ENCODE measurements around the gene CYREN. TPM values are rescaled to one million over a fixed set of nuclear protein-coding genes. Genes with fewer than 3 reads are reported as not detected.

The CYREN gene
- total RNA-seq, 1 donor from 2014 or later = 26.9 TPM

- Histone ChIP-seq H3K79me2 (ENCODE audit: low read depth) (no peaks in the 10 kb centered on the region), H3F3A (ENCODE audit: low read depth) (peaks cover 13% of the 10 kb centered on the region), H3K9me3 (ENCODE audit: low read depth) (peaks cover 8% of the 10 kb centered on the region), H2AFZ (replicated peaks) (no peak overlapping the region), H3K27ac (no peak overlapping the region), H3K4me1 (peaks cover 11% of the 10 kb centered on the region), H3K4me2 (peak overlapping the region; percentile 49), H3K27me3 (no peaks in the 10 kb centered on the region), H3K4me3 (no peak overlapping the region), H4K20me1 (ENCODE audit: low read depth) (no peaks in the 10 kb centered on the region), H3K36me3 (no peaks in the 10 kb centered on the region), H3K9ac (no peak overlapping the region)
- peaks cover 22% of the 10 kb centered on the region for H3K9me3 Mint-ChIP-seq
- H3K4me1 Mint-ChIP-seq = peaks cover 4% of the 10 kb centered on the region
- no peak for TF ChIP-seq EZH2 (IDR thresholded peaks at IDR 0.05)
- TF ChIP-seq EZH2phosphoT487 (IDR thresholded peaks at IDR 0.05) = no peak
- no peak for TF ChIP-seq CTCF (IDR thresholded peaks at IDR 0.05)
- DNase-seq (ENCODE audit: low spot score) = no peak
- H3K27me3 Mint-ChIP-seq (ENCODE audit: insufficient read depth, low read depth) = peaks cover 6% of the 10 kb centered on the region
- no peak overlapping the region for H3K4me3 Mint-ChIP-seq
- no peak overlapping the region for H3K27ac Mint-ChIP-seq
- H3K36me3 Mint-ChIP-seq = peaks cover 26% of the 10 kb centered on the region
Observed at GRCh38 chr7:135178364-135178763, 7.9 kb upstream of the CYREN start.

GRCh38 chr7:135177028-135177696, 6.7 kb upstream of the CYREN start:
- H3K9me3 Mint-ChIP-seq = peaks cover 15% of the 10 kb centered on the region
- H3K79me2 ChIP-seq (ENCODE audit: low read depth) = no peaks in the 10 kb centered on the region
- no peak overlapping the region for H2AFZ ChIP-seq (replicated peaks)
- H4K20me1 ChIP-seq (ENCODE audit: low read depth) = no peaks in the 10 kb centered on the region
- H3K4me1 Mint-ChIP-seq = peaks cover 4% of the 10 kb centered on the region
- TF ChIP-seq EZH2 (IDR thresholded peaks at IDR 0.05) (no peak), CTCF (IDR thresholded peaks at IDR 0.05) (no peak), EZH2phosphoT487 (IDR thresholded peaks at IDR 0.05) (no peak)
- H3K4me3 ChIP-seq = no peak overlapping the region
- H3K4me1 ChIP-seq = peaks cover 11% of the 10 kb centered on the region
- H3K36me3 Mint-ChIP-seq = peaks cover 17% of the 10 kb centered on the region
- no peak overlapping the region for H3K4me2 ChIP-seq
- H3K27me3 Mint-ChIP-seq (ENCODE audit: insufficient read depth, low read depth) = peaks cover 3% of the 10 kb centered on the region
- peaks cover 8% of the 10 kb centered on the region for H3K9me3 ChIP-seq (ENCODE audit: low read depth)
- DNase-seq (ENCODE audit: low spot score) = no peak
- no peaks in the 10 kb centered on the region for H3K36me3 ChIP-seq
- no peak overlapping the region for H3K9ac ChIP-seq
- H3K27me3 ChIP-seq = no peaks in the 10 kb centered on the region
- no peak overlapping the region for H3K27ac Mint-ChIP-seq
- H3F3A ChIP-seq (ENCODE audit: low read depth) = peaks cover 13% of the 10 kb centered on the region
- H3K27ac ChIP-seq = no peak overlapping the region
- no peak overlapping the region for H3K4me3 Mint-ChIP-seq

- Mint-ChIP-seq H3K4me1 (peaks cover 9% of the 10 kb centered on the region), H3K36me3 (peaks cover 11% of the 10 kb centered on the region), H3K27ac (no peak overlapping the region), H3K9me3 (peaks cover 6% of the 10 kb centered on the region), H3K4me3 (no peak overlapping the region), H3K27me3 (ENCODE audit: insufficient read depth, low read depth) (peaks cover 6% of the 10 kb centered on the region)
- no peak overlapping the region for H2AFZ ChIP-seq (replicated peaks)
- no peak overlapping the region for H3K4me2 ChIP-seq
- TF ChIP-seq EZH2phosphoT487 (IDR thresholded peaks at IDR 0.05) (no peak), EZH2 (IDR thresholded peaks at IDR 0.05) (no peak), CTCF (IDR thresholded peaks at IDR 0.05) (no peak)
- DNase-seq (ENCODE audit: low spot score) = no peak
- H3K36me3 ChIP-seq = no peaks in the 10 kb centered on the region
- H3K9ac ChIP-seq = no peak overlapping the region
- no peaks in the 10 kb centered on the region for H4K20me1 ChIP-seq (ENCODE audit: low read depth)
- H3K79me2 ChIP-seq (ENCODE audit: low read depth) = no peaks in the 10 kb centered on the region
- no peak overlapping the region for H3K27ac ChIP-seq
- peaks cover 25% of the 10 kb centered on the region for H3F3A ChIP-seq (ENCODE audit: low read depth)
- H3K9me3 ChIP-seq (ENCODE audit: low read depth) = peaks cover 4% of the 10 kb centered on the region
- H3K4me3 ChIP-seq = no peak overlapping the region
- no peaks in the 10 kb centered on the region for H3K27me3 ChIP-seq
- H3K4me1 ChIP-seq = peaks cover 11% of the 10 kb centered on the region
Observed at GRCh38 chr7:135175931-135176330, 5.4 kb upstream of the CYREN start.

Data from neural progenitor cell (in vitro differentiated cells).